H9 (cell line): ENCODE results near the gene AGK. TPM values are rescaled to one million over a fixed set of nuclear protein-coding genes. Genes with fewer than 3 reads are reported as not detected.
"Not testable (repeated sequence)": the region's sequence is repeated elsewhere in the genome, so short reads cannot be mapped to it uniquely, and the experiment has no call there.

ENCODE experiments used
- DNase-seq: peaks from one replicate; pipeline ENCODE4 v3.0.0-alpha.2; 2017
- H2AFZ ChIP-seq: one replicate; pipeline ENCODE4 v1.6.1; 2013; ENCODE audit warnings: mild to moderate bottlenecking, low read length, control low read depth, moderate library complexity
- H2AK5ac ChIP-seq: 2 replicates; pipeline ENCODE4 v1.6.1; 2013; ENCODE audit warnings: low read length, control low read depth, mixed read lengths; ENCODE audit not compliant: insufficient read length
- H2BK120ac ChIP-seq: one replicate; pipeline ENCODE4 v1.6.1; 2013; ENCODE audit warnings: low read depth, mild to moderate bottlenecking, low read length, control low read depth, inconsistent platforms; ENCODE audit not compliant: poor library complexity, severe bottlenecking
- H2BK12ac ChIP-seq: 2 replicates; pipeline ENCODE4 v1.6.1; 2013; ENCODE audit warnings: low read length, control low read depth, mixed read lengths, low read depth; ENCODE audit not compliant: insufficient read length
- H2BK15ac ChIP-seq: 2 replicates; pipeline ENCODE4 v1.6.1; 2013; ENCODE audit warnings: low read depth, low read length, control low read depth
- H2BK20ac ChIP-seq: one replicate; pipeline ENCODE4 v1.6.1; 2013; ENCODE audit warnings: low read depth, mild to moderate bottlenecking, low read length, control low read depth, inconsistent platforms; ENCODE audit not compliant: poor library complexity, severe bottlenecking
- H2BK5ac ChIP-seq: 2 replicates; pipeline ENCODE4 v1.6.1; 2013; ENCODE audit warnings: low read length, control low read depth, mixed read lengths; ENCODE audit not compliant: insufficient read length
- H3K14ac ChIP-seq: 2 replicates; pipeline ENCODE4 v1.6.1; 2013; ENCODE audit warnings: low read length, control low read depth; ENCODE audit not compliant: insufficient read depth
- H3K18ac ChIP-seq: 2 replicates; pipeline ENCODE4 v1.6.1; 2013; ENCODE audit warnings: low read depth, mild to moderate bottlenecking, mixed read lengths, low read length, control low read depth; ENCODE audit not compliant: insufficient read length
- H3K23ac ChIP-seq: 2 replicates; pipeline ENCODE4 v1.6.1; 2013; ENCODE audit warnings: low read length, control low read depth, mixed read lengths, low read depth; ENCODE audit not compliant: insufficient read length
- H3K23me2 ChIP-seq: 2 replicates; pipeline ENCODE4 v1.6.1; 2013; ENCODE audit warnings: low read depth, mild to moderate bottlenecking, mixed read lengths, low read length, control low read depth; ENCODE audit not compliant: insufficient read length, poor library complexity, severe bottlenecking
- H3K27ac ChIP-seq: 2 replicates; pipeline ENCODE4 v1.5.1; 2013; ENCODE audit warnings: low read length, control low read depth, mixed read lengths, low read depth; ENCODE audit not compliant: insufficient read length
- H3K27me3 ChIP-seq: 2 replicates; pipeline ENCODE4 v1.6.1; 2013; ENCODE audit warnings: low read length, control low read depth, inconsistent platforms; ENCODE audit not compliant: insufficient read depth
- H3K4ac ChIP-seq: 2 replicates; pipeline ENCODE4 v1.6.1; 2013; ENCODE audit warnings: low read depth, mild to moderate bottlenecking, control low read depth, inconsistent platforms, low read length, moderate library complexity
- H3K4me1 ChIP-seq: 2 replicates; pipeline ENCODE4 v1.6.1; 2013; ENCODE audit warnings: low read length, control low read depth, inconsistent platforms; ENCODE audit not compliant: insufficient read depth
- H3K4me2 ChIP-seq: 2 replicates; pipeline ENCODE4 v1.6.1; 2013; ENCODE audit warnings: low read length, control low read depth, mixed read lengths; ENCODE audit not compliant: insufficient read length, insufficient read depth
- H3K56ac ChIP-seq: 2 replicates; pipeline ENCODE4 v1.6.1; 2013; ENCODE audit warnings: low read depth, mild to moderate bottlenecking, mixed read lengths, low read length, control low read depth; ENCODE audit not compliant: insufficient read length
- H3K79me1 ChIP-seq: 2 replicates; pipeline ENCODE4 v1.6.1; 2013; ENCODE audit warnings: low read depth, mild to moderate bottlenecking, moderate library complexity, low read length, control low read depth, inconsistent platforms; ENCODE audit not compliant: insufficient read depth, poor library complexity, severe bottlenecking
- H3K79me2 ChIP-seq: 2 replicates; pipeline ENCODE4 v1.6.1; 2013; ENCODE audit warnings: low read length, control low read depth, inconsistent platforms; ENCODE audit not compliant: insufficient read depth
- H3K9ac ChIP-seq: 2 replicates; pipeline ENCODE4 v1.6.1; 2013; ENCODE audit warnings: low read length, control low read depth, mixed read lengths; ENCODE audit not compliant: insufficient read length; ENCODE audit errors: extremely low read depth
- H3K9me3 ChIP-seq: one replicate; pipeline ENCODE4 v1.6.1; 2013; ENCODE audit warnings: low read depth, low read length, inconsistent platforms; ENCODE audit not compliant: control insufficient read depth
- H3T11ph ChIP-seq: one replicate; pipeline ENCODE4 v1.6.1; 2013; ENCODE audit warnings: mild to moderate bottlenecking, low read length, control low read depth, inconsistent platforms
- H4K20me1 ChIP-seq: one replicate; pipeline ENCODE4 v1.6.1; 2013; ENCODE audit not compliant: control insufficient read depth, insufficient read length, insufficient read depth
- H4K5ac ChIP-seq: 2 replicates; pipeline ENCODE4 v1.6.1; 2013; ENCODE audit warnings: low read depth, mild to moderate bottlenecking, mixed read lengths, low read length, control low read depth; ENCODE audit not compliant: insufficient read length
- H4K8ac ChIP-seq: replicated peaks from 2 replicates; pipeline ENCODE4 v1.6.1; 2013; ENCODE audit warnings: low read length, control low read depth, mixed read lengths, low read depth; ENCODE audit not compliant: insufficient read length
- H4K91ac ChIP-seq: 2 replicates; pipeline ENCODE4 v1.6.1; 2013; ENCODE audit warnings: low read depth, mild to moderate bottlenecking, moderate library complexity, mixed read lengths, low read length, control low read depth; ENCODE audit not compliant: insufficient read length
- H3K27ac Mint-ChIP-seq, 3 experiments: 2 replicates in 2 of 3; 3 replicates in 1 of 3; pipeline ENCODE4 v1.8.0; 2020 to 2021; ENCODE audit warnings: mixed read lengths in 3 of 3, mild to moderate bottlenecking in 1 of 3, moderate library complexity in 1 of 3
- H3K27me3 Mint-ChIP-seq: 2 replicates; pipeline ENCODE4 v1.8.0; 2021; ENCODE audit warnings: low read depth, mild to moderate bottlenecking, moderate library complexity, mixed read lengths
- H3K36me3 Mint-ChIP-seq, 3 experiments: 2 replicates in 2 of 3; 3 replicates in 1 of 3; pipeline ENCODE4 v1.8.0; 2020 to 2021; ENCODE audit warnings: low read depth in 3 of 3, mixed read lengths in 3 of 3; ENCODE audit not compliant: insufficient read depth in 1 of 3
- H3K4me1 Mint-ChIP-seq, 2 experiments: 2 replicates each; pipeline ENCODE4 v1.8.0; 2020; ENCODE audit warnings: mixed read lengths in 2 of 2
- H3K4me3 Mint-ChIP-seq, 2 experiments: 2 replicates in 1 of 2; 3 replicates in 1 of 2; pipeline ENCODE4 v1.8.0; 2020 to 2021; ENCODE audit warnings: mild to moderate bottlenecking in 2 of 2, mixed read lengths in 2 of 2, moderate library complexity in 1 of 2
- H3K9me3 Mint-ChIP-seq, 2 experiments: 2 replicates in 1 of 2; 3 replicates in 1 of 2; pipeline ENCODE4 v1.8.0; 2020; ENCODE audit warnings: mild to moderate bottlenecking in 2 of 2, mixed read lengths in 2 of 2, moderate library complexity in 1 of 2
- CTCF ChIP-seq: fragments of 200-600 bp; sonication (generic); conservative IDR thresholded peaks from 3 replicates; pipeline ENCODE4 v1.8.0; 2021; ENCODE audit warnings: antibody characterized with exemption, mild to moderate bottlenecking
- WGBS: extraction: QIAGEN DNeasy Blood & Tissue Kit; methylation state at CpG from one replicate; pipeline ENCODE4 v1.1.7; 2013; ENCODE audit warnings: missing lambda C conversion rate, low lambda C conversion rate, mixed read lengths; ENCODE audit not compliant: insufficient read length; ENCODE audit errors: extremely low coverage; 5-methylcytosine and 5-hydroxymethylcytosine counted together
- total RNA-seq: library from RNA; stranded (reverse); gene quantifications from 2 replicates; pipeline ENCODE4 v1.2.1, GENCODE V29; 2021

AGK gene
- total RNA-seq, 1 experiment from 2014 or later, result 35.1 TPM

DNA sequence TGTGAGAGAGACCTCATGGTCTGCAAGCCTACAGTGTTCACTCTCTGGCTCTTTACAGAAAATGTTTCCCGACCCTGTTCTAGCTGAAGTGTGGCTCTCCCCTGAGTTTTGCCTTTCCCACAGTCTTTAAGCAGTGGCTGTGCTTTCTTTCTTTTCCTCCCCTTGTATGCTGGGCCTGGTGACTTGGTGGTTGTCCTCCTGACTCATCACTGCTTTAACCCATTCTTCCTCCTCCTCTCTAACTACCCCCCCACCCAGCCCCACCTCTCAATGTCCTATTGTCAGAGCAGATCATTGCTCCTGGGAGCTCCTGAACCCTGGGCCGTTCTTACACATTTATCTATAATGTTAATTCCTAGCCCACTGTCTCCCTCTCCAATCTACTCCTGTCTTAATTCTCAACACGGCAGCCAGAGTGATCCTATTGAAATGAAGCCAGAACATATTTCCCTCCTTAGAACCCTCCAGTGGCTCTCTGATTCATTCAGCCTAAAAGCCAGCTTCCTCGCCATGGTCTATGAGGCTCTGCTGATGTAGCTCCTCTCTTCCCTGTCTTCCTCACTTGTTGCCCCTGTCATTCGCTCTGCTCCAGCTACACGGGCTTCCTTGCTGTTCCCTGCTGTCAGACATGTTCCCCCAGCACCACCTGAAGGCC, 95.7 kb downstream of the AGK start:
- Mint-ChIP-seq H3K4me3 (no peak overlapping the region), H3K27me3 (no peaks in the 10 kb centered on the region), H3K27ac (peak overlapping the region; percentile 70 to 84 (median 82); a peak in 6 of 7 replicates), H3K4me1 (peaks cover 2 to 5% of the 10 kb centered on the region in 2 experiments; a peak in 2 of 4 replicates), H3K9me3 (no peaks in the 10 kb centered on the region), H3K36me3 (peaks cover 3 to 10% (median 4%) of the 10 kb centered on the region in 3 experiments; a peak in 4 of 7 replicates)
- no peak overlapping the region for H2BK120ac ChIP-seq
- H2BK5ac ChIP-seq, result no peak overlapping the region
- H3K9me3 ChIP-seq, result no peaks in the 10 kb centered on the region
- no peak overlapping the region for H3T11ph ChIP-seq
- no peak overlapping the region for H3K27ac ChIP-seq
- no peak overlapping the region for H4K8ac ChIP-seq
- H3K79me2 ChIP-seq, result no peaks in the 10 kb centered on the region
- H3K27me3 ChIP-seq, result no peaks in the 10 kb centered on the region
- TF ChIP-seq CTCF, result no peak
- no peaks in the 10 kb centered on the region for H3K79me1 ChIP-seq
- no peak overlapping the region for H3K18ac ChIP-seq
- H3K4me1 ChIP-seq, result no peaks in the 10 kb centered on the region
- no peaks in the 10 kb centered on the region for H3K23me2 ChIP-seq
- H4K5ac ChIP-seq, result no peak overlapping the region
- H2BK12ac ChIP-seq, result no peak overlapping the region
- WGBS, result no CpG with 5 or more reads among the region's 6 CpGs
- no peak overlapping the region for H3K23ac ChIP-seq
- no peak overlapping the region for H2AK5ac ChIP-seq
- no peak overlapping the region for H3K4ac ChIP-seq
- no peak overlapping the region for H2AFZ ChIP-seq
- no peak overlapping the region for H3K4me2 ChIP-seq
- no peaks in the 10 kb centered on the region for H4K20me1 ChIP-seq
- no peak for DNase-seq
- H2BK20ac ChIP-seq, result no peak overlapping the region
- H2BK15ac ChIP-seq, result no peak overlapping the region
- H3K56ac ChIP-seq, result no peak overlapping the region
- no peak overlapping the region for H3K14ac ChIP-seq
- no peak overlapping the region for H3K9ac ChIP-seq
- H4K91ac ChIP-seq, result no peak overlapping the region

DNA sequence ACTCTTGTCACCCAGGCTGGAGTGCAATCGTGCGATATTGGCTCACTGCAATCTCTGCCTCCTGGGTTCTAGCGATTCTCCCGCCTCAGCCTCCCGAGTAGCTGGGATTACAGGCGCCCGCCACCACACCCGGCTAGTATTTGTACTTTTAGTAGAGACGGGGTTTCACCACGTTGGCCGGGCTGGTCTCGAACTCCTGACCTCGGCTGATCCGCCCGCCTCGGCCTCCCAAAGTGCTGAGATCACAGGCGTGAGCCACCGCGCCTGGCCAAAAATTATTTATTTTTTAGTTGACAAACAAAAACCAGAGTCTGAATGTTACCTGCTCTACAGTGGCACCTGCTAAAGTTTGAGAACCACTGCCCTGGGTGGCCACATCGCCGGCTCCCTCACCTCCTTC, 96.5 kb downstream of the AGK start:
- H3K4me3 Mint-ChIP-seq, H2BK120ac ChIP-seq, H3K27ac ChIP-seq, H3K56ac ChIP-seq, H3K14ac ChIP-seq, H3K23me2 ChIP-seq, H2BK20ac ChIP-seq, H2BK15ac ChIP-seq, H3K79me2 ChIP-seq, H3K9me3 ChIP-seq, H4K5ac ChIP-seq, H3K9me3 Mint-ChIP-seq, H4K20me1 ChIP-seq, H3K27me3 Mint-ChIP-seq, H3K9ac ChIP-seq, H3K27me3 ChIP-seq, H3K23ac ChIP-seq, H3K79me1 ChIP-seq, H4K91ac ChIP-seq, H2BK5ac ChIP-seq, H3K36me3 Mint-ChIP-seq, H3K4me2 ChIP-seq, H3K18ac ChIP-seq, H3K4me1 ChIP-seq, H2AFZ ChIP-seq, H3T11ph ChIP-seq, H3K27ac Mint-ChIP-seq, H2AK5ac ChIP-seq, DNase-seq, H2BK12ac ChIP-seq, H3K4ac ChIP-seq, H4K8ac ChIP-seq: not testable (repeated sequence)
- H3K4me1 Mint-ChIP-seq, result peaks cover 9 to 13% of the 10 kb centered on the region in 2 experiments
- no CpG with 5 or more reads among the region's 21 CpGs for WGBS
